ENCODE measurements around the gene JRKL.

Gene JRKL

DNA sequence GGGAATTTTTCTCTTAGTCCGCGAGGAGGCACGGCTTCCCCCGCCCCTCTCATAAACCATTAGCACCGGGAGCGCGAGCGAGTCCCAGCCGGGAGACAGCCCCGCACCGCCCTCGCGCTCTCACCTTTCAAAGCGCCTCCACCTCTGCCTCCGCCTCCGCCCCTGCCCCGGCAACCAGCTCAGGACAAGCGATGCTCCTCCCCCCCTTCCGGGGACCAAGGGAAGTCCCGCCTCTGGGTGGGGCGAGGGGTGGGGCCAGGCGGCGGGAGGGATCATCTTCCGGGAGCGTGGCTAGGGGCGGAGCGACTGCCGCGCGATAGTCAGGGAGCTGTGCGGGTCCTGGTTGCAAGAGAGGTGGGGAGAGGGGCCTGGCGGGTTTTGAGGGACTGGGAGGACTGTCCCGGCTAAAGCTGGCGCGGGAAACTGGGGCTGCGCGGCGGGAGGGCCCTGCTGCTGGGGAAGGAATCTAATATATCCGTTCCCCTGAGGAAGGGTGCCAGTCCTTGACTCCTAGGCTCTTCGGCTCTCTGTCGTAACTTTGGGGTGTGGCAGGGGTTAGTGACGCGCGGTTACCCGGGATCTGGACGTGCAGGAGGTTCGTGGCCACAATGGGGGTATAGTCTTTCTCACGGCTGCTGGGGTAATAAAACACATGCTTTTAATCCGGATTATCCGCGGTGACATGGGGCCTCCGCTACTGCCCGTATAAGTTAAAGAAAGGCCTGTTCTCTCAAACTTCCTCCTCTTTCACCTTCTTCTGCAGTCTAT lies at the start of gene JRKL, which contains the start of gene CCDC82:
Gene JRKL (plus strand): TSS at position 294 of the 768 bp plus-strand sequence. CDS start 637 bp downstream, outside the sequence.
Gene CCDC82 (minus strand): TSS at position 193 of the 768 bp plus-strand sequence. CDS start 5,165 bp downstream, outside the sequence.
- DNase-seq: peak; percentile 26

DNA sequence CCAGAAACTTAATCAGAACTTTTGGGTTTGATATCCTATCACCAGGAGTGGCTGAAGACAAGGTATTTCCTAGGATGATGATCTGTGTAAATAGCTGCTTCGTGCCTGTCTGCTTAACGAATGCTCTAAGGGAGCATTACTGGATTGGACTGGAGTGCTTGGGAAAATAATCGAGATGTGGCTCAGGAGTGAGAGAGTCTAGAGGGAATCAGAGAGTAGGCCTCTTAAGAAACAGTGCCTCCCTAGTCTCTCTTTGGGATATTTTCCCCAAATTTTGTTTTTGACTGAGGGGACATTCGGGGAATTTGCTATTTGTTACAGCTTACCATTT lies 49.3 kb upstream of the JRKL start:
- DNase-seq: no peak

DNA sequence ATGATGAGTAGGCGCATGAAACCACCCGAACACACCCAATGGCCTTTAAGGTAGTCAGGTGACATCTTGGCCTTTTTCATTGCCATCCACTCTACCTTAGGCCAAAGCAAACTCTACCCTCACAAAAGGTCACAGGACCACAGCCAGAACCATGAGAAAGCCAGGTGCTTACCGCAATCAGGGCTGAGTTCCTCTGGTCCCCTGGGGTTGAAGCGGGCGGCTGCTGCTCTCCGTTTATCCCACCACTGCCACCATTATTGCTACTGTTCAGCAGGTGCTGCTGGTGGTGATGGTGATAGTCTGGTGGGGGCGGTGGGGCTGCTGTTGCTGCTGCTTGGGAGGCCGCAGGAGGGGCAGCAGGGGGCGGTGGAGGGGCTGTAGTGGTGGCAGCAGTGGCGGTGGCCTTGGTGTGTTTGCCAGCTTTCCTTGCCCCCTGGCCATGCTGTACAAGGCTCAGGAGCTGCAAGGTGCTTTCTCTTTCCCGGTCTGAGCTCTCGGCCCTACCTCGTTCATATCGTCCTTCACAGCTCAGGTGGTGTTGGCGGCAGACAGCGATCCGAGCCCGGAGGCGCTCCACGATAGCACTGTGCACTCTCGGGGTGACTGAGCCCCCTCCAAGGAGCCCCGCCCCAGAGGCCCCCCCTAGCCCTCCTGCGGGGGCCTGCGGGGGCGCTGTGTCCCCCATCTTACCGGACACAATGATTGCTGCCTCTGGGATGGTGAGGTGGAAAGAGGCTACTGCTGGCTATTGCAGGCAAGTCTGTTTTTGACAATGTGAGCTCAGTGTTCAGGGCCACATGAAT lies 48.4 kb upstream of the JRKL start:
- no peak for DNase-seq

DNA sequence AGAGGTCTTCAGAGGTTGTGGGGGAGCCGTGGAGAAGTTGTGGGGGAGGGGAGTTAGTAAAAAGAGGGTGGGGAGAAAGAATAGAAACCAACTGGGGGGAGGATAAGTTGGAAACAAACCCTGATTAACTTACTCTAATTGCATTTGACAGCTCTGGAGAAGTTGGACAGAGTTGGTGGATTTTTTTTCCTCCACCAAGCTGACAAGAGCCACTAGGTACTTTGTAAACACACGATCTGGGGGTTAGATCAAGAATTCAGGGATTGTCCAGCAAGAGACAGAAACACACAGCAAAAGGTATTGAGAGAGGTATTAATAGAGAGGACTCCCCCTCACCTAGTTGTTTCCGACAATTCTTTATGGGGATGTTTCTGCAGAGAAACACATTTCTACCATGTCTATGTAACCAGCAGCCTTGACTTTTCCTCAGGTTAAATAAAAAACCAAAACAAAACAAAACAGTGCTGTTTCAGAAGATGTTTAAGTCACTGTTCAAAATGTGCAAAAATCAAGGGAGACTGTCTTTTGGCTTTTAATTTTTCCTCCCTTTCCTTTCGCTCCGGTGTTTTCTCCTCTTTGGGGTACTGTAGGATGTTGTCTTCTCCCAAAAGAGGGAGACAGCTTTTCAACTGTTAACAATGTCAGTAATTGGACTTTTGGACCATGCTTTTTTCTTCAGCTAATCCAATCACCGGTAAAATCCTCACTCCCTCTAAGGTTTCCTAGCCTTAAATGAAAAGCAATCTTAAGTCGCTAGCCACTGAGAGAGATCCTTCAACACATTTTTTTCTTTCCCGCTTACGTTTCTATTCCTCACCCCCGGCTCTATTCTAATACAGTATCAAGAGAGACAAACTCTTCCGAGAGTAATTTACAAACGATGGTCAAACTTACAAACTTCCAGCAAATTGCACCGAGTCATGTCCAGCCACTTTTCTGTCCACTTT lies 47.5 kb upstream of the JRKL start:
- no peak for DNase-seq

DNA sequence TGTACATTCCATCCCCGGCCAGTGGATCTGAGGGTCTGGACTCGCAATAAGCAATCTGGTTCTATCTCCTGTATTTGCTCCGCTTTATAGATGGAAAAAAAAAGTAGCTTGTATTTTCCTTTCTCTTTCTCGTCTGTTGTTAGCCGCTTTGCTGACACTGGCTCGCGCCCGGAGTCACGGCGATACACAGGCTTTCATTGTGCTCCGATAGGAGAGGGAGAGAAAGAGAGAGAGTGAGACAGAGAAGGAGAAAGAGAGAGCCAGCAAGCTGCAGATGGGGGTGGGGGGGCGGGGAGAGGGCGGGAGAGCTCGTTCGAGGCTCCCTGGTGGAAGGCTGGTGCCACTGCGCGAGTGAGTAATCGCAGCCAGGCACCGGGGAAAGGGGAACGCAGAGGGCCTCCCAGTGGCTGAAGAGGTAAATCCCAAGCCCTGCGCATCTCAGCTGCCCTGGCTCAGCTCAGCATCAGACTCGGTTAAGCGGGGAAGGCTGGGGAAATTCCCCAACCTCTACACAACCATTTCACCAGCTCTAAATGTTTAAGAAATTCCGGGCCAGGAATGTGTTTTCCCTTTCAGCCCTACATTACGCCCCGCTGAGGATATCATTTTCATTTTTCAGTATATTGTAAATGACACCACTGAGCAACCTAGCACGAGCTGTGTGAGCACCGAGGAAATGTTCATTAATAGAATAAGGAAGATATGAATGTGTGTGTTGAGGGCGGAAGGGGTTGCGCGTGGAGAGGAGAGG lies 46.7 kb upstream of the JRKL start, which contains the start of gene MAML2:
Gene MAML2 (minus strand): TSS at position 235 of the 751 bp plus-strand sequence. CDS start 1,300 bp downstream, outside the sequence.
- peak; percentile 46 for DNase-seq

DNA sequence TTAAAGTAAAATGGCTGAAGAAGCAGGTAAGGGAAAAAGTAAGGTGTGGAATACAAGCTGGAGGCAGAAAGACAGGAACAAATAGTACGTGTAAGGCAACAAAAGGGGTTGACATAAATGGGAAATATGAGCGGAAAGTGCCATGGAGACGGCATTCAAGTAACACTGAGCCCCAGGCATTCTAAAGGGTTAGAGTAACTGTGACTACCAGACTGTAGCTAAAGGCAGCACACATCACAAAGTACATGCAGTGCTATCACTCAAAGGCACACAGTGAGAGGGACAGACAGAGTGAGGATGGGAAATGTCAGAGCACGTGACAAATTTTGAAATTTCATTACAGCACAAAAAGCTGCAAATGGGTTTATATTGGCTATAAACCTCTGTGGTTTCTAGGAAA lies 33.0 kb upstream of the JRKL start:
- DNase-seq: no peak

DNA sequence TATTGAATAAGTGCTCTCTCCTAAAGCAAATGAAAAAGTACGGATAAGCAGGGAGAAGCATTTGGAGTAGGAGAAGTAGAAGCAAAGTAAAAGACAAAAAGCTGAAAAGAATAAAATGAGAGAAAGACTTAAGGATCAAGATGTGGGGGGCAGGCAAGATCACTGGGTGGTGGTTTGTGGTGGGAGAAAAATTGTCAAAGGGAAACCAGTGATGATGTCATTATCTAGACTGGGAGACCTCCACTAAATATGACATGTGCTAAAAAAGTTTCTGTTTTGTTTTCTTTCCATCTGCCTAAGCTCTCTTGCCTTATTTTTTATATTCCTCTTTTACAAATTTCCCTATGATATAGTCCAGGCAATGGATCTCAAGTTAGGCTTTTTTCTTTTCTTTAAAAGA lies 32.0 kb upstream of the JRKL start:
- DNase-seq: no peak

DNA sequence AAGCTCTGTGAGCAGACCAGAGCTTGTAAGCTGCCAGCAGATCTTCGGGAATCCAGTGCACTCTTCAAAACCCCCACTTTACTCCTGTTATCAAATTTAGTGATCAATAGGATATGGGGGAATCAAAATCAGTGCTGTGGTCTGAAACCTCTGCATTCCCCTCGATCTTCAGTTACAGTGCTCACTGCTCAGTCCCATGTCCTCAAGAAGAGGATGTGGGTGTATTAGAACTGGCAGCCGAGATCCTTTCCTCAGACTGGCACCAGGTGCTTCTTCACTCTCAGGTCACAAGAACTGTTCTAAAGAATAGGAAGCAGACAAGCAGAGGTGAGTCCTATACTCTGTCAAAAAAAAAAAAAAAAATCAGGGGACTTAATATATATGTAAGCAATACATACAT lies 31.5 kb upstream of the JRKL start:
- DNase-seq: no peak

DNA sequence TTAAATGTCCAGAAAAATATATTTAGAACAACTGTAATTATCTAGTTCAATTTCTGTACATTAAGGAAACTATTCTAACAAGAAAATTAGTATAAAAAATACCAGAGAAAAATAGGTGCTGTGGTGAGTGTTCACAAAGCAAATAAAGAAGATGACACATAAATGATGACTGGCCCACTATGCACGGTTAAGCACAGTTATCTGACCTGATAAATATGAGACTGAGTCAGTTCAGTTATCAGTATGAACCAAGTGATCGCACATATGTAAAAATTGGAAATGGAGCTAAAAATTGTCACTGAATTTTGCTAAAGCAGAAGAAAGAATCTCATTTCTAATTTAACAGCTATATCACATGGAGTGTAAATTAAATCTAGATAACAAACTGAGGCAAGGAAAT lies 28.0 kb upstream of the JRKL start:
- no peak for DNase-seq

DNA sequence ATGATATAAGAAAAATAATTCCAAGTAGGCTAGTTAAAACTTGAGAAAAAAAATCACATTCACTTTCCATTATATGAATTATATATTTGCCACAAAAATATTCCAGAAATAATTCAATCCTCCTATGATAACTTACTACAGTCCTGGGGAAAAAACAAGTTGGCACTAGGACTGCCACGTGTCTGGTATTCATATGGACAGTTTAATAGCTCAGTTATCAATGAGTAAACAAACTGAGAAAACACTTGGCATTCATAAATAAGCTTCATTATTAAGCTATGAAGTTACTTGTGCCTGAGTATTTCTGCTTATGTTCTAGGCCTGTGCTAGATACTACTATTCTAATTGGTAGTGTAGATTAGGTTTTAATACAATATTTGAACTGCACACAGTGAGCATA lies 24.3 kb upstream of the JRKL start:
- DNase-seq: no peak

DNA sequence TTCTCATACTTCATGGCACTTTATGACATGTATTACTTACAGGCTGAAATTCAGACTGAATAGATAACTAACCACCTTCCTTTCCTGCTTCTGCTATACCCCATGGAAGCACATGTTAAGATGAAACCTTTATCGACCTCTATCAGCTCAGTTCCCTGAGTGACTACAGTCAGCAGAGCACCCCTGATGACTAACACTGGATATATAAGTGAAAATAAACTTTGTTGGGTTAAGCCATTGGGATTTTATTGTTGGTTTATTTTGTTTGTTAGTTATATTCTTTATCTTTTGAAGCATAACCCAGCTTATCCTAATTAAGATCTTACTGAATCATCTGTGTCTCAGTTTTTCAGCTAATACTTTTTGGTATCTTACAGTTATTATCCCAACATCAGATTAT lies 23.8 kb upstream of the JRKL start:
- no peak for DNase-seq

DNA sequence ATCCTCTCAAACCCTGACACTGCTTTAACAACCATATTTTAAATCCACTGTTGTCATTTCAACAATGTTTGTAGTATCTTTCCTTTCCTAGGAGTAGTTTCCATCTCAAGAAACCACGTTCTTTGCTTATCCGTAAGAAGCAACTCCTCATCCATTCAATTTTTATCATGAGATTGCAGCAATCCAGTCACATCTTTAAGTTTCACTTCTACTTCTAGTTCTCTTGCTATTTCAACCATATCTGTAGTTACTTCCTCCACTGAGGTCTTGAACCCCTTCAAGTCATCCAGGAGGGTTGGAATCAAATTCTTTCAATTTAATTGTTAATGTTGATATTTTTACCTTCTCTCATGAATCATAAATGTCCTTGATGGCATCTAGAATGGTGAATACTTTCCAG lies 22.5 kb upstream of the JRKL start:
- no peak for DNase-seq

DNA sequence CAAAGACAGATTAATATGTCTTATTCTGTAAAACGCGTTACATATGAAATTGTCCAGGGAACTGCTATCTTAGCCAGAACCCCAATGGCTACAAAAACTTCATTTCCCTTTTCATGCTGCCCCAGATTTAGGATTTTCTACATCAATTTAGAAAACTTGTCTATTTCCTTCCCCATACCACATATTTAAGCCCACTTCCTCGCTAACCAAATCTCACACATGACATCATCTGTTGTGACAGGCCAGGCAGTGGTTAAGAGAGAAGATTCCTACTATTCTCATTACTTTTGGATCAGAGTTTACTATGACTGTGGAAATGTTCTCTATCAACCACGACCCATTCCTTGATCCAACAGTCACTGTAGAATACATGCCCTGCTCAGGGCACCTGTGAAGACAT lies 16.0 kb upstream of the JRKL start:
- no peak for DNase-seq

DNA sequence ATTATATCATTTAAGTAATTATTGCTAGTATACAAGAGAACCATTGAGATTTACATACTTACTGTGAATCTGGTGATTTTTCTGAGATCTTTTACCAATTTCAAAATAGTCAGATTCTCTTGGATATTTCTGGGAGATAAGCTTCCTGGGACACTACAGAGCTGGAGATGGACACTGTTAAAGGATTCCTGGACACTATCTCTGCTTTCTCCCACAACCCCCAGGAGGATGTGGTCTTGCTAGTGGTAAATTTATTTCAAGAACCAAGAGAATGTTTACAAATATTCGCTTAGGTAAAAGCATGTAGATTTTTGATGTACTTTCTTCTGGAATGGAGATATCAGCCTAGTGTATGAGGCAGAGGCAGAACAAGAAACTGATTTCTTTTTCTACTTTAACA lies 13.0 kb upstream of the JRKL start:
- no peak for DNase-seq

DNA sequence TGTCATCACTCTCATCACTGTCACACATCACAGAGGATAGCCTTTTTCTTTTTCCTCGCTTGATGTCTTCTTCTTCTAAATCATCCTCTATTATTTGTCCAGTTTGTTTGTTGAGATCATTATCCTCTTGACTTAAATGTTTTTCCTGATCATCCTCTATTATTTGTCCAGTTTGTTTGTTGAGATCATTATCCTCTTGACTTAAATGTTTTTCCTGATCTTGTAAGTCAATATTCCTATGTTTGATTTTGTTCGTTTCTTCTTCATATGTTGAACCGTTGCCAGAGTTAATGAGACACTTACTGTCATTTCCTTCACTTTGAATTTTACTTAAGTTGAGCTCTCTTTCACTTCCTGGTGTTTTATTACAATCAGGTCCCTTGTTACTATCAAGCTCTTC lies 5.7 kb upstream of the JRKL start:
- DNase-seq: no peak

DNA sequence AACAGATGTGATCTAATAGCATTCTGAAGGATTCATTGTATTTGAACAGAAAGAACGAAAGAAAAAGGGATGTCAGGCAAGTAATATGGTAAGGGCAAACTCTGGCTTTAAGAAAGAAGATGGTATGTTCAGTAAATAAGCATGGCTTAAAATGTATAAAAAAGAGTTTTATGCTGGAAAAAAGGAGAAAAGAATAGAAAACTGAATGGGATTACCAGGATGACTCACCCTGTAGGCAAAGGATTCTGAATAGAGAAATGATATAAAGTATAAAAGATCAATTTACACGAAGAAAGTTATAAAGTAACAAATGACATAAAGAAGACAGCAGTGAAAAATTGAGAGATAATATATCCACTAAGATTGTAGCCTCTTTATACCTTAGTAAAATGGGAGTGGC lies 4.6 kb upstream of the JRKL start:
- DNase-seq: no peak

DNA sequence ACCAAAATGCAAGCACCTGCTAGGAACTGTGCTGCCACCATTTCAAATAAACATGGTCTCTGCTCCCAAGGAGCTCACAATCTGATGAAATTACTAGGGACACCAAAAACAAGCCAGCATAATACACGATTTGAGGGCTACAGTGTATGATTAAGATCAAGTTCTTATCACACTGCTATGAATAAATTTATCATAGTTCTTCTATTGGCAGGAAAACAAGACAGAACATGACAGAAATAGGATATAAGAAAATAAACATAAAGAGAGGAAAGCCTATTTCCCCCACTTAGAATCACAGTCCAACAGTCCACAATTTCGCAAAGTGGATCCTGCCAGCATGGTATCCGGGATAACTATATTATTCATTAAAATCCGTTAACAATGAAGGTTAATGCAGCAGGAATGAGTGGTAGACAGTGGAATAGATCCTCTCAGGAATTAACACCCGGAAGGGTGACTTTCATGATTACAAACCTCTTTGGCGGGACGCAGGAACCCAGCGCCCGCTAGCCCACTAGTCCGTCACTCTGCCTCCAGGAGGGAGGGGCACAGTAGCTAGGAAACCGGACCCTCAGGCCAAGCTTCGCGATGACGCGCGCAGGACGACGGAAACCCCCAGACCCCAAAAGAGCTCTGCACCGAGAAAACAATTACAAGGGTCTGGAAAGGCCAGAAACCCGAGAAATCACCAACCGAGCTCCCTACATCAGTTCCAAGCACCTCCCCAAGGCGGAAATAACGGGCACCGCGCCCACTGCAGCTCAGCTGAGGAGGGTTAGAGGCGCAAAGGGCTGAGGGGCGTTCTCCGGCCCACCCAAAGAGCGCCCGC lies 708 bp upstream of the JRKL start:
- DNase-seq: peak; percentile 9

DNA sequence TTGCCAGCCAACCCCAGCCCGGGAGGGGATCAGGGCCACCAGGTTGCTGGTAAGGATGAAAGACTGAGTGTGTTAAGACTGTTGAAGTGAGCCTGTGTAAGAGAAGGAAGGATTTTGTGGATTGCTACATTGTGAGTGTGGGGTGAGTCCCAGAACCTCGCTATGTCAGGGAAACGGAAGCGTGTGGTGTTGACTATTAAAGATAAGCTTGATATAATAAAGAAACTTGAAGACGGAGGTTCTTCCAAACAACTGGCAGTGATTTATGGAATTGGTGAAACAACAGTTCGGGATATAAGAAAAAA lies 627 bp downstream of the JRKL start:
- DNase-seq: no peak

DNA sequence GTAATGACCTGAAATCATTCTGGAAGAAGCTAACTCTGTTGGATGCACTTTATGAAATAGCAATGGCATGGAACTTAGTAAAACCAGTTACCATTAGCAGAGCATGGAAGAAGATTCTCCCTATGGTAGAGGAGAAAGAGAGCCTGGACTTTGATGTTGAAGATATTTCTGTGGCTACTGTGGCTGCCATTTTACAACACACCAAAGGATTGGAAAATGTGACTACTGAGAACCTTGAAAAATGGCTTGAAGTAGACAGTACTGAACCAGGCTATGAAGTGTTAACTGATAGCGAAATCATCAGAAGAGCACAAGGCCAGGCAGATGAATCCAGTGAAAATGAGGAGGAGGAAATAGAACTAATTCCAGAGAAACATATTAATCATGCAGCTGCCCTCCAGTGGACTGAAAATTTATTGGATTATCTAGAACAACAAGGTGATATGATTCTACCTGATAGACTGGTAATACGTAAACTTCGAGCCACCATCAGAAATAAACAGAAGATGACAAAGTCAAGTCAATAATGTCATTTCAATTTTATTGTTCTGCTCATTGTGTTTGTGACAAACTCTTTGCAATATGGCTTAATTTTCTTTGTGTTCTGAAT lies 2.0 kb downstream of the JRKL start:
- no peak for DNase-seq

DNA sequence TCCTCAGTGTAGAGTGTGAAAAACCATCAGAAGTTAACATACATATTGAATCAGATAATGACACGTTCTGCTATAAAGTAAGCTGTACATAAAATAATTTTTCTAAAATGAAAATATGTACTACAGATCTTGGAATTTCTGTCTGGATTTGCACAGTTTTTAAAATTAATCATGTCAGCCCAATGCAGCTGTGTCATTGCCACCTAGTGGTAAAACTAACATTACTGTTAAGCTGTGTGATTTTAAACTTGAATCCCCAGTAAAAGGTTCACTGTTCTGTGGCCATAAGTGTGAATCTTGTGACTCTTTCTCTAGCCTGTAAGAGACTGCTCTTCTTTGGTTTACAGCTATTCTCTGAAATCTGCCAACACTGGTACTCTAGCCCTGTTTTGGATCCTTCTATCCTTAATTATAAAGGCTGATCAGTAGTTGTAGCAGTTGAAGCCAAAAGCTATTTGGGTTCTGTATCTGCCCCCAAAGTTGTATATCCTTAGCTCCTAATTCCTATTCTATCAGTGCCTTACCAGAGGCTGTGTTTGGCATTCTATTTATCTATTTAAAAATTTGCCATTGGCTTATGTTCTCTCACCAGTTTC lies 4.0 kb downstream of the JRKL start:
- peak; percentile 12 for DNase-seq

DNA sequence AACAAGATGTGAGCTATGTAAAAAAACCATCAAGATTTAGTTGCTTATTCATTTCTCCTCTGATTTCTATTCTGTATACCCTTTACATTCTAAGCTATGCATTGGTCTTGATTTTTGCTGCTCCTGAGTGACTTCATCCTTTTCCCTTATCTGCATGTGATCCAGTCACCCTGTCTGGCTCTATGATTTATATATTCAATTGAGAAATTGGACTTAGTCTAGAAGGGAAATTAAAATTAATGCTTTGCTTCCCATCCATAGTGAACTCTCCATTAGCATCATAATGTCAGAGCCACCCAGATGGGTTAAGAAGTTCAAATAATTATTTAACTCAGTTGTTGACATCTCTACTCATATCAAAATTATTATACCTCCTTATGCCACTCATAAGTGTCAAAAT lies 5.0 kb downstream of the JRKL start:
- DNase-seq: no peak

Measured in NCI-H1694 treated with DMSO at 0.1 percent for 48 hours (cell line).